SH-SY5Y (cell line): ENCODE measurements around the gene GBP7.

Source experiments
- GATA2 ChIP-seq: IDR thresholded peaks from 2 replicates; pipeline ENCODE4 v1.6.1; 2011; ENCODE audit warnings: mild to moderate bottlenecking, low read depth, low read length
- GATA3 ChIP-seq: IDR thresholded peaks from 2 replicates; pipeline ENCODE4 v1.6.1; 2011; ENCODE audit warnings: low read depth, mild to moderate bottlenecking, low read length, moderate library complexity

Gene GBP7

GRCh38 chr1:89143484-89143883, 32.3 kb downstream of the GBP7 start:
- TF ChIP-seq GATA2 (no peak), GATA3 (no peak)

GRCh38 chr1:89142160-89142559, 33.6 kb downstream of the GBP7 start:
- no peak for TF ChIP-seq GATA3

GRCh38 chr1:89133747-89134146, 42.1 kb downstream of the GBP7 start:
- TF ChIP-seq GATA3 (no peak), GATA2 (no peak)

- TF ChIP-seq GATA3 (no peak), GATA2 (no peak)
Observed at GRCh38 chr1:89130716-89131115, 45.1 kb downstream of the GBP7 start.

- TF ChIP-seq GATA3 (no peak), GATA2 (no peak)
Observed at GRCh38 chr1:89129911-89130310, 45.9 kb downstream of the GBP7 start.

GRCh38 chr1:89125913-89126580, 49.8 kb downstream of the GBP7 start, which contains the start of gene GBP2:
TSS of gene GBP2 (minus strand) at chr1:89126114. CDS start at chr1:89121966, 4,148 bp downstream.
- TF ChIP-seq GATA3 (no peak), GATA2 (no peak)

GRCh38 chr1:89125240-89125912, 50.4 kb downstream of the GBP7 start:
- TF ChIP-seq GATA2 = no peak
- no peak for TF ChIP-seq GATA3

GRCh38 chr1:89121641-89122040, 54.2 kb downstream of the GBP7 start:
- no peak for TF ChIP-seq GATA2
- TF ChIP-seq GATA3 = no peak

- TF ChIP-seq GATA2 (no peak), GATA3 (no peak)
Observed at GRCh38 chr1:89114662-89115061, 61.1 kb downstream of the GBP7 start.

- TF ChIP-seq GATA3 (no peak), GATA2 (no peak)
Observed at GRCh38 chr1:89112871-89113613, 62.8 kb downstream of the GBP7 start.

- no peak for TF ChIP-seq GATA2
- no peak for TF ChIP-seq GATA3
Observed at GRCh38 chr1:89104687-89105086, 71.1 kb downstream of the GBP7 start.

- no peak for TF ChIP-seq GATA3
- TF ChIP-seq GATA2 = no peak
Observed at GRCh38 chr1:89104147-89104546, 71.7 kb downstream of the GBP7 start.

- no peak for TF ChIP-seq GATA2
- no peak for TF ChIP-seq GATA3
Observed at GRCh38 chr1:89102021-89102420, 73.8 kb downstream of the GBP7 start.

GRCh38 chr1:89100412-89100811, 75.4 kb downstream of the GBP7 start:
- no peak for TF ChIP-seq GATA3
- TF ChIP-seq GATA2 = no peak

GRCh38 chr1:89098857-89099256, 76.9 kb downstream of the GBP7 start:
- TF ChIP-seq GATA2 (no peak), GATA3 (no peak)
